Measurements from ENCODE around the gene RPN1.
"Not testable (repeated sequence)": the region's sequence is repeated elsewhere in the genome, so short reads cannot be mapped to it uniquely, and the experiment has no call there.

RPN1 gene

DNA sequence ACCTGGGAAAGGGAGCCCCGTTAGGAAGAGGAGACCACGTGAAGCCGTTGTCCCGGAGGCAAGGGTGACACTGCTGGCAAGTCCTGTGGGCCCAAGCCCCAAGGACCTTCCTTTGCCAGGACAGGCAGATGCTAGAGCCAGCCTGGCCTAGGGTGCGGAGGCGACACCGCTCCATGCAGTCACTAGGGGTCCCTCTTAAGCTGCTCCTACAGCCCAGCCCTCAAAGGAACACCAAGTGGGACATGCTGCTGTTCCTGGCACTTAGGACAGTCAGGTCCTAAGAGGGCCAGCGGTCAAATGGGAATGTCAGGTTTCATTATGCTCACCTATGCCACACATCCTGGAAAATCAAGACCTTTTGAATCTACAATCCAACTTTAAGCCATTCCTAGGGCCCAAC is 59.7 kb downstream of the RPN1 start:
- H3K27ac Mint-ChIP-seq = peak overlapping the region in 1 of 2 donors; percentile 35
- H3K4me3 Mint-ChIP-seq = no peak overlapping the region
- H3K4me1 Mint-ChIP-seq (ENCODE audit: low read depth in 2 of 2) = peaks cover 4 to 6% of the 10 kb centered on the region in 2 donors
- no peak for DNase-seq
- no peak for ATAC-seq (replicated peaks)
- no peaks in the 10 kb centered on the region for H3K9me3 Mint-ChIP-seq
- peaks cover 6% of the 10 kb centered on the region for H3K36me3 Mint-ChIP-seq (ENCODE audit: insufficient read depth)
- peaks cover 3 to 10% of the 10 kb centered on the region in 2 donors for H3K27me3 Mint-ChIP-seq

GRCh38 chr3:128589985-128590384 is 60.6 kb downstream of the RPN1 start:
- peaks cover 11% of the 10 kb centered on the region for H3K36me3 Mint-ChIP-seq (ENCODE audit: insufficient read depth)
- DNase-seq; H3K9me3 Mint-ChIP-seq; H3K27ac Mint-ChIP-seq; H3K4me1 Mint-ChIP-seq (ENCODE audit: low read depth in 2 of 2); H3K4me3 Mint-ChIP-seq; ATAC-seq (replicated peaks): not testable (repeated sequence)
- peaks cover 6 to 19% of the 10 kb centered on the region in 2 donors for H3K27me3 Mint-ChIP-seq

DNA sequence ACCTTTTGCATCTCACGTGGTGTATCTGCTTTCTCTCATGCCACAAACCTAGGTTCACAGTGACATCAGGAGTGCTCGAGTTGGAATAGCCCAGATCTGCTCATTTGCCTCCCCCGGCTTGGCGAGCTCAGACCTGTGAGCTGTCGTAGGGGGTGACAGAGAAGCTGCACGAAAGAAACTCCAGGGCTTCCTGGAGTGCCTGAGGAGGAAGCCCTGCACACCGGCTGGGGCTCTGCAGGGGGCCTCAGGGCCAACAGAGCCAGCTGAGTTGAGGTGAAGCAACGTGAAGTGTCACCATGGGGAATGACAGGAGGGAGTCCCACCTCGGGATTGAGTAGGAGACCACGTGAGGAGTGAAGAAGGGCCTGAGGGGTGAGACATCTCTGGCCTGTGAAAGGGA is 62.5 kb downstream of the RPN1 start:
- ATAC-seq (replicated peaks) = no peak
- Mint-ChIP-seq H3K27me3 (peaks cover 9 to 37% of the 10 kb centered on the region in 2 donors), H3K36me3 (ENCODE audit: insufficient read depth) (peaks cover 9% of the 10 kb centered on the region), H3K27ac (no peak overlapping the region), H3K9me3 (no peaks in the 10 kb centered on the region), H3K4me3 (peak overlapping the region in 1 of 2 donors; percentile 36), H3K4me1 (ENCODE audit: low read depth in 2 of 2) (peaks cover 0 to 4% of the 10 kb centered on the region in 2 donors)
- DNase-seq = no peak

GRCh38 chr3:128587391-128587790 is 63.2 kb downstream of the RPN1 start:
- H3K27ac Mint-ChIP-seq = no peak overlapping the region
- ATAC-seq (replicated peaks) = no peak

GRCh38 chr3:128586932-128587331 is 63.7 kb downstream of the RPN1 start:
- DNase-seq; H3K4me3 Mint-ChIP-seq; ATAC-seq (replicated peaks); H3K4me1 Mint-ChIP-seq (ENCODE audit: low read depth in 2 of 2); H3K27ac Mint-ChIP-seq; H3K9me3 Mint-ChIP-seq: not testable (repeated sequence)
- Mint-ChIP-seq H3K27me3 (peaks cover 20 to 49% of the 10 kb centered on the region in 2 donors), H3K36me3 (ENCODE audit: insufficient read depth) (peaks cover 10% of the 10 kb centered on the region)

More at GRCh38 chr3:128587391-128587790, 63.2 kb downstream of the RPN1 start:
- Mint-ChIP-seq H3K27me3 (peaks cover 17 to 45% of the 10 kb centered on the region in 2 donors), H3K36me3 (ENCODE audit: insufficient read depth) (peaks cover 10% of the 10 kb centered on the region), H3K4me1 (ENCODE audit: low read depth in 2 of 2) (peaks cover 0 to 4% of the 10 kb centered on the region in 2 donors), H3K4me3 (no peak overlapping the region), H3K9me3 (no peaks in the 10 kb centered on the region)
- DNase-seq = no peak

- H3K4me1 Mint-ChIP-seq (ENCODE audit: low read depth in 2 of 2); H3K9me3 Mint-ChIP-seq; H3K27ac Mint-ChIP-seq; ATAC-seq (replicated peaks); H3K4me3 Mint-ChIP-seq; DNase-seq: not testable (repeated sequence)
- Mint-ChIP-seq H3K36me3 (ENCODE audit: insufficient read depth) (peaks cover 10% of the 10 kb centered on the region), H3K27me3 (peaks cover 24 to 55% of the 10 kb centered on the region in 2 donors)
These were observed 64.2 kb downstream of the RPN1 start for GRCh38 chr3:128586391-128586790.

- no peaks in the 10 kb centered on the region for H3K4me1 Mint-ChIP-seq (ENCODE audit: low read depth in 2 of 2)
- peaks cover 27 to 59% of the 10 kb centered on the region in 2 donors for H3K27me3 Mint-ChIP-seq
- peak overlapping the region in 1 of 2 donors; percentile 62 for H3K27ac Mint-ChIP-seq
- no peak overlapping the region for H3K4me3 Mint-ChIP-seq
- no peaks in the 10 kb centered on the region for H3K9me3 Mint-ChIP-seq
- no peak for ATAC-seq (replicated peaks)
- DNase-seq = no peak
- H3K36me3 Mint-ChIP-seq (ENCODE audit: insufficient read depth) = peaks cover 10% of the 10 kb centered on the region
These were observed 64.6 kb downstream of the RPN1 start for GRCh38 chr3:128585974-128586373.

- Mint-ChIP-seq H3K36me3 (ENCODE audit: insufficient read depth) (peaks cover 10% of the 10 kb centered on the region), H3K27ac (peak overlapping the region in 1 of 2 donors; percentile 62), H3K4me3 (no peak overlapping the region), H3K27me3 (peaks cover 27 to 62% of the 10 kb centered on the region in 2 donors), H3K9me3 (no peaks in the 10 kb centered on the region), H3K4me1 (ENCODE audit: low read depth in 2 of 2) (no peaks in the 10 kb centered on the region)
- ATAC-seq (replicated peaks) = no peak
- DNase-seq = no peak
These were observed 65.4 kb downstream of the RPN1 start for GRCh38 chr3:128585189-128585588.

- DNase-seq (no peak), ATAC-seq (replicated peaks) (peak; percentile 44)
- H3K9me3 Mint-ChIP-seq = no peaks in the 10 kb centered on the region
- no peaks in the 10 kb centered on the region for H3K4me1 Mint-ChIP-seq (ENCODE audit: low read depth in 2 of 2)
- peaks cover 27 to 62% of the 10 kb centered on the region in 2 donors for H3K27me3 Mint-ChIP-seq
- peaks cover 10% of the 10 kb centered on the region for H3K36me3 Mint-ChIP-seq (ENCODE audit: insufficient read depth)
- no peak overlapping the region for H3K27ac Mint-ChIP-seq
- H3K4me3 Mint-ChIP-seq = no peak overlapping the region
These were observed 66.1 kb downstream of the RPN1 start for GRCh38 chr3:128584412-128585020.

DNA sequence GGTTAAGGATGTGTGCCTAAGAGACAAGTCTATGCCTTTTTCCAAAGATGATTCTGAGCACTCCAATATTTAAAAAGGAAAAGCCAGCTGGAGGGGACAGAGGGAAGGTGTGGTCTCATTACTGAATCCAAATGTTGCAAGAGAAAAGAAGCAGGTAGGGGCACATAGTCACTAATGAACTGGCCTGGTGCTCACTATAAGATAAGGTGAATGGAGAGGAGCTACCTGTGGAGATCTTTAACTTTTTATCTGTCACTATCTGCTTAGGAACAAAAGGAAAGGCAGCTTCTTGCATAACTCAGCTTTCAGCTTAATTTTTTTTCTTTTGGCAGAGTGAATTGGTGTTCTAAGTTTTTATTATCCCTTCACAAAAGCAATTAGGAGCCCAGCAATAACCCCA is 69.1 kb downstream of the RPN1 start:
- Mint-ChIP-seq H3K4me3 (no peak overlapping the region), H3K4me1 (ENCODE audit: low read depth in 2 of 2) (no peaks in the 10 kb centered on the region), H3K36me3 (ENCODE audit: insufficient read depth) (peaks cover 10% of the 10 kb centered on the region), H3K9me3 (no peaks in the 10 kb centered on the region), H3K27me3 (peaks cover 34 to 77% of the 10 kb centered on the region in 2 donors), H3K27ac (no peak overlapping the region)
- DNase-seq (no peak), ATAC-seq (replicated peaks) (no peak)

- H3K27ac Mint-ChIP-seq = no peak overlapping the region
- DNase-seq (no peak), ATAC-seq (replicated peaks) (no peak)
- H3K4me3 Mint-ChIP-seq = no peak overlapping the region
- no peaks in the 10 kb centered on the region for H3K4me1 Mint-ChIP-seq (ENCODE audit: low read depth in 2 of 2)
- peaks cover 28 to 80% of the 10 kb centered on the region in 2 donors for H3K27me3 Mint-ChIP-seq
- no peaks in the 10 kb centered on the region for H3K9me3 Mint-ChIP-seq
- H3K36me3 Mint-ChIP-seq (ENCODE audit: insufficient read depth) = peaks cover 4% of the 10 kb centered on the region
These were observed 70.7 kb downstream of the RPN1 start for GRCh38 chr3:128579927-128580326.

- Mint-ChIP-seq H3K27me3 (peaks cover 39 to 80% of the 10 kb centered on the region in 2 donors), H3K9me3 (no peaks in the 10 kb centered on the region), H3K36me3 (ENCODE audit: insufficient read depth) (peaks cover 4% of the 10 kb centered on the region), H3K4me3 (no peak overlapping the region), H3K4me1 (ENCODE audit: low read depth in 2 of 2) (peaks cover 4 to 5% of the 10 kb centered on the region in 2 donors), H3K27ac (no peak overlapping the region)
- DNase-seq = no peak
- no peak for ATAC-seq (replicated peaks)
These were observed 72.3 kb downstream of the RPN1 start for GRCh38 chr3:128578346-128578745.

- no peaks in the 10 kb centered on the region for H3K36me3 Mint-ChIP-seq (ENCODE audit: insufficient read depth)
- peaks cover 8 to 11% of the 10 kb centered on the region in 2 donors for H3K4me1 Mint-ChIP-seq (ENCODE audit: low read depth in 2 of 2)
- H3K27me3 Mint-ChIP-seq = peaks cover 33 to 80% of the 10 kb centered on the region in 2 donors
- no peak overlapping the region for H3K4me3 Mint-ChIP-seq
- no peak overlapping the region for H3K27ac Mint-ChIP-seq
- ATAC-seq (replicated peaks) (no peak), DNase-seq (no peak)
- no peaks in the 10 kb centered on the region for H3K9me3 Mint-ChIP-seq
These were observed 72.9 kb downstream of the RPN1 start for GRCh38 chr3:128577711-128578110.

GRCh38 chr3:128576290-128576689 is 74.3 kb downstream of the RPN1 start:
- Mint-ChIP-seq H3K27ac (no peak overlapping the region), H3K4me3 (no peak overlapping the region), H3K4me1 (ENCODE audit: low read depth in 2 of 2) (peaks cover 13 to 14% of the 10 kb centered on the region in 2 donors), H3K36me3 (ENCODE audit: insufficient read depth) (no peaks in the 10 kb centered on the region), H3K27me3 (peaks cover 24 to 70% of the 10 kb centered on the region in 2 donors), H3K9me3 (no peaks in the 10 kb centered on the region)
- DNase-seq (no peak), ATAC-seq (replicated peaks) (no peak)
